Lower leg skin (tissue), 4 donors: ENCODE data around the gene MVP. TPM values are rescaled to one million over a fixed set of nuclear protein-coding genes. Genes with fewer than 3 reads are reported as not detected.
A peak's percentile ranks its signal among the peaks of the same experiment; 100 is the strongest.

Experiments
- DNase-seq, 2 donors: peaks; one replicate each; pipeline ENCODE4 v3.0.0-alpha.2; 2019; ENCODE audit warnings: low spot score in 2 of 2
- H3K4me3 ChIP-seq: fragments of 200-600 bp; sonication (generic); 2 replicates; pipeline ENCODE4 v1.5.1; 2017; ENCODE audit warnings: mild to moderate bottlenecking, low read depth; ENCODE audit not compliant: poor library complexity, severe bottlenecking
- CTCF ChIP-seq, 3 donors: fragments of 450-650 bp; IDR thresholded peaks; one replicate each; pipeline ENCODE4 v1.5.1; 2016; ENCODE audit warnings: antibody characterized with exemption in 3 of 3, mild to moderate bottlenecking in 3 of 3, moderate library complexity in 2 of 3
- POLR2A ChIP-seq, 2 donors: fragments of 450-650 bp; IDR thresholded peaks; one replicate each; pipeline ENCODE4 v1.6.1; 2016 to 2017; ENCODE audit warnings: antibody characterized with exemption in 2 of 2, mild to moderate bottlenecking in 1 of 2, moderate library complexity in 1 of 2
- WGBS, 2 donors: methylation state at CpG; one replicate each; pipeline ENCODE4 v1.1.5; 2018; 5-methylcytosine and 5-hydroxymethylcytosine counted together
- intact Hi-C: fragments of 100-400 bp; cut with DNase I; formaldehyde crosslinking; loops from one replicate; pipeline ENCODE4 v1.15.0; 2023; ENCODE audit warnings: low total_unique reads
- total RNA-seq, 4 donors: library from RNA; depleted of rRNA; stranded (reverse); fragments of >200 nt; gene quantifications; one replicate each; pipeline ENCODE4 v1.1.0, GENCODE V29; 2016

MVP gene
- total RNA-seq, 4 donors from 2014 or later = 58.2 to 94.1 (median 70.4) TPM

GRCh38 chr16:29849505-29849904 lies 29.2 kb downstream of the MVP start:
- no peak for DNase-seq
- H3K4me3 ChIP-seq = no peak overlapping the region
- 51 to 69% methylated on average over 5 of the region's 5 CpGs for WGBS, 2 donors
- intact Hi-C loops = loop anchor here (10.0 kb wide), 1 partner anchor 145 kb away; no protein-coding TSS in a partner anchor
- no peak for TF ChIP-seq CTCF (IDR thresholded peaks at IDR 0.05)
- TF ChIP-seq POLR2A (IDR thresholded peaks at IDR 0.05) = no peak

GRCh38 chr16:29850998-29851397 lies 30.7 kb downstream of the MVP start:
- WGBS, 2 donors = 75 to 91% methylated on average over 3 of the region's 3 CpGs
- no peak overlapping the region for H3K4me3 ChIP-seq
- TF ChIP-seq CTCF (IDR thresholded peaks at IDR 0.05) = no peak
- no peak for TF ChIP-seq POLR2A (IDR thresholded peaks at IDR 0.05)
- intact Hi-C loops = no loop called here
- no peak for DNase-seq

- H3K4me3 ChIP-seq = no peak overlapping the region
- 35 to 52% methylated on average over 7 of the region's 7 CpGs for WGBS, 2 donors
- no peak for TF ChIP-seq CTCF (IDR thresholded peaks at IDR 0.05)
- TF ChIP-seq POLR2A (IDR thresholded peaks at IDR 0.05) = no peak
- intact Hi-C loops = no loop called here
- DNase-seq = peak in 1 of 2 donors; percentile 40
Observed at GRCh38 chr16:29852654-29853053, 32.4 kb downstream of the MVP start.

- WGBS, 2 donors = 84 to 85% methylated on average over 5 of the region's 5 CpGs
- intact Hi-C loops = no loop called here
- no peak for TF ChIP-seq POLR2A (IDR thresholded peaks at IDR 0.05)
- no peak for TF ChIP-seq CTCF (IDR thresholded peaks at IDR 0.05)
- H3K4me3 ChIP-seq = no peak overlapping the region
- no peak for DNase-seq
Observed at GRCh38 chr16:29854520-29855100, 34.3 kb downstream of the MVP start.

- H3K4me3 ChIP-seq = no peak overlapping the region
- 64% methylated on average over 7 of the region's 7 CpGs for WGBS, 2 donors
- no peak for DNase-seq
- intact Hi-C loops = no loop called here
- TF ChIP-seq POLR2A (IDR thresholded peaks at IDR 0.05) = no peak
- no peak for TF ChIP-seq CTCF (IDR thresholded peaks at IDR 0.05)
Observed at GRCh38 chr16:29857133-29857760, 37.0 kb downstream of the MVP start.
